Ammon's horn (tissue), 1 donor: ENCODE data around the gene SUSD5.
"Not testable (repeated sequence)": the region's sequence is repeated elsewhere in the genome, so short reads cannot be mapped to it uniquely, and the experiment has no call there.

Source experiments
- DNase-seq: peaks from one replicate; pipeline ENCODE4 v3.0.0-alpha.2; 2016; ENCODE audit warnings: low spot score

The SUSD5 gene

GRCh38 chr3:33194303-33194702, 24.3 kb downstream of the SUSD5 start:
- no peak for DNase-seq

DNA sequence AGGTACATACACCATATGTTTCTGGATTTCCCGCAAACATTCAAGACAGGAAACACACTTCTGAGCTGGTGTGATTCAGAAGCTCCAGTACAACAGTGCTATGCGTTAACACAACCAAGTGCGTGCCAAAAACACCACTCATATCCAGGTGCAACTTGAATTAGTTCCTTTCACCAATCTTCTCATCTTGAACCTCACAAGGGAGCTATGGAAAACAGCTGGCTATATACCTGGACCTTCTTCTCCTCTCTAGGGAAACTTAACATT, 31.3 kb downstream of the SUSD5 start:
- no peak for DNase-seq

GRCh38 chr3:33186524-33187367, 31.9 kb downstream of the SUSD5 start:
- DNase-seq: no peak

DNA sequence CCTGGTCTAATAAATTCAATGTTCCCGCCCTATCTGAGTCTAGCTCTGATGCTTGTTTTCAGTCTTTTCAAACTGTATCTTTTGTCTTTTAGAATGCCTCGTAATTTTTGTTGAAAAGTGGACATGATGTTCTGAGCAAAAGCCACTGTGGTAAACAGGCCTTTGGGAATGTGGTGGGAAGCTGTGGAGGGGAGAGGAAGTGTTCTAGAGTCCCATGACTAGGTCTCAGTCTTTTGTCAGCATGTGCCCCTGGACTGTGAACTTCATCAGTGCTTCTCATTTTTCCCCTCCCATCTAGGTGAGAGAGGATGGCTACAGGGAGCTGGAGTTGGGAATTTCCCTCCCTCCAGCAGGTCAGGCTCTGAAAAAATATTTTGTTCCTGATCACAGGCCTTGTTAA, 33.7 kb downstream of the SUSD5 start:
- DNase-seq: no peak

DNA sequence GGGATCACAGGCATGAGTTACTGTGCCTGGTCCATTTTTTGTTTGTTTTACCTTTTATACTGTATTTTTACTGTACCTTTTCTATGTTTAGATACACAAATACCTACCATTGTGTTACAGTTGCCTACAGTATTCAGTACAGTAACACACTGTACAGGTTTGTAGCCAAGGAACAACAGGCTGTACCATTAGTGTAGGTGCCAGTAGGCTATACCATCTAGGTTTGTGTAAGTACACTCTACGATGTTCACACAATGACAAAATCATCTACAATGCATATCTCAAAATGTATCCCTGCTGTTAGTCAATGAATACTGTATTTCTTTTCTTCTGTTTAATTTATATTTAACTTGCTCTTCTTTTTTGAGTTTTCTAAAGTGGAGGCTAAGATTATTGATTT, 37.0 kb downstream of the SUSD5 start:
- not testable (repeated sequence) for DNase-seq

- DNase-seq: no peak
These were observed 37.4 kb downstream of the SUSD5 start for GRCh38 chr3:33181229-33181628.

GRCh38 chr3:33179132-33179531, 39.5 kb downstream of the SUSD5 start:
- DNase-seq: no peak

DNA sequence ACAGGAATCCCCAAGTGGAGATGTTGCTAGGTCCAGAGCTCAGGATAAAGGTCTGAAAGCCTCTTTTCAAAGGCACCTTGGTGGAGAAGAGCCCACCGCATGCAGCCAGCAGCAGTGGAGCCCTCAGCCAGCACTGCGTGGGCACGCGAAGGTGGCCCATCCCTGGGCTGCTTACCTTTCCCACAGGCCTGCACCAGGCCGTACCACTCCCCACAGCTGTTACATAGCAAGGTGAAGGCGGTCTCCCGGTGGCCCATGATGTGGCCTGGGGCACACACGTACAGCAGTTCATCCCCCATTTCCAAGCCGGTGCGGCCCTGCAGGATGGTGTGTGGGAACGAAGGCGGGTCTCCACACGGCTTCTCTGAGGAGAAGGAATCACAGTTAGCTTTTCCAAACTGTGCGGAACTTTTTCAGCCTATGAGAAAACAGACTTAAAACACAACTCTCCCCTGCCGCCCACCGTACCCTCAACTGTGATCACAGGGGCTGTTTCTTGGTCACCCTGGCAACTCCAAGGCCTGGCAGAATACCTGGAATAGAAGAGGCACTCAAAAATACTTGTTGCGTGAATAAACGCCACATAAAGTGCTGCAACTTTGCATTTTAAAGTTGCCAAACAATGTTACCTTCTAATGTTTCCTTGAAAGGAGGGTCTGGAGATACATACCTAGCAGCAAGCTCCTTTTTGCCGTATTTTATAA, 43.7 kb downstream of the SUSD5 start:
- DNase-seq: no peak

DNA sequence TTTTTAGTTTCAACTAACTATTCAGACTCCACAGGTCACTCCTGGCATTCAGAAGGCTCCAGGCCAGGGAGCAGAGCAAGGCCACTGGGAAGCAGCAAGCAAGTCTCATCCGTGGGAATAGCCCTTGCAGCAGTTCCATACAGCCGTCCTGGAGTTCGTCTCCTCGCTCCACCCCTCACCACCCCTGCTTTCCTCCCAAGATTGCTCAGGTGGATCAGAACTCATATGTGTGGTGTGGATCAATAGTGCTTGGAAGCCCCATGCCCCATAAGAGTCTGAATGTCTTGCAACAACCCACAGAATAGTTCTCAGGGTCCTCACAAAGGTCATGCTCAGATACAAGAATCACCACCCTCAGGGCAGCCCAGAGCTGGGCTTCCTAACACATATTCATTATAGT, 44.5 kb downstream of the SUSD5 start:
- no peak for DNase-seq

GRCh38 chr3:33173672-33174071, 44.9 kb downstream of the SUSD5 start:
- DNase-seq: no peak

DNA sequence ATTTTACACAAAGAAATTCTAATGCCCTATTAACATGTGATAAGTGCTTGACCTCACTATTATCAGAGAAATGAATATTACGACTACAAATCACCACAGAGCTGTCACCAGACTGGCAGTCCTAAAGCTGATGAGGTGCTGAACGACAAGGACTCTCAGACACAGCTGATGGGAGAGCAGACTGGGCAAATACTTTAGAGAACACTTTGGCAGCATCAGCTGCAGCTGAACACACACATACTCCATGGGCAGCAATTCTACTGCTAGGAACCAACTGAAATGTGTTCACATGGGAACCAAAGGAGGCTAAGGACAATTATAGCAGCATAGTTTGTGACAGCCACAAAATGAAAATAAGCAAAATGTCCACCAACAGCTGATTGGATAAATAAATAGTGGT, 45.5 kb downstream of the SUSD5 start:
- DNase-seq: no peak

GRCh38 chr3:33171580-33171979, 47.0 kb downstream of the SUSD5 start:
- no peak for DNase-seq

- DNase-seq: no peak
These were observed 48.1 kb downstream of the SUSD5 start for GRCh38 chr3:33170531-33170930.

- DNase-seq: no peak
These were observed 50.8 kb downstream of the SUSD5 start for GRCh38 chr3:33167716-33168336.

DNA sequence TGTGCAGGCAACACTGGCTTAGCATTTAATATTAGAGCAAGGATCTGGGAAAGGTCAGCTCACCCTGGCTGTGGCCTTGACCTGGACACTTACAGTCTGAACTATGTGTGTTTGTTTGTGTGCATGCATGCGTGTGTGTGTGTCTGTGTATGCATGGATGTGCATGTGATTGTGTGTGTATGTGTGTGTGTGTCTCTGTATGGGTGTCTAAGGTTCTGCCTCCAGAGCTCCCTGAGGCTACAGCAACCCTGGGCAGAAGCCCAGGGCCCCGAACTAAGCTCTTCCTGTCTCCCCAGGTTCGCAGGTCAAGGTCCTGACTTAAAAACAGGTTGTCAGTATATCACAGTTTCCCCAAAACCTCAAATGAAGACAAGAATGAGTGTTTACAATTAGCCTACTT, 51.3 kb downstream of the SUSD5 start:
- no peak for DNase-seq

DNA sequence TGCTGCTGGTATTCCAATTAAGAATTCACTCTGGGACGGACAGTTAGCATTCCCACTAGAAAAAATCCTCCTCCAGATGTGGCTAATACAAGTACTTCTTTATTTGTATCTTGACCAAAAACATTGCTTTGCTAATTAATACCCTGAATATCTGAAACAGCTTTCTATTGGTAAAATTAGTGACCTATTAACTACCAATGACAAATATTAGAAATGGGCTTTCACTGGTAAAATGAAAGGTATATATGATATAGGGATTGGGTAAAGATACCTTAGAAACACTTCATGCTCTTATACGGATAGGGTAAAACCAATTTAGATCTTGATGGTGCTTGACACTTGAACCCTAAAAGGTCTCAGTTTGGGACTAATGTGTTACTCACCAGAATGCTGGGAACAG, 52.5 kb downstream of the SUSD5 start:
- no peak for DNase-seq

DNA sequence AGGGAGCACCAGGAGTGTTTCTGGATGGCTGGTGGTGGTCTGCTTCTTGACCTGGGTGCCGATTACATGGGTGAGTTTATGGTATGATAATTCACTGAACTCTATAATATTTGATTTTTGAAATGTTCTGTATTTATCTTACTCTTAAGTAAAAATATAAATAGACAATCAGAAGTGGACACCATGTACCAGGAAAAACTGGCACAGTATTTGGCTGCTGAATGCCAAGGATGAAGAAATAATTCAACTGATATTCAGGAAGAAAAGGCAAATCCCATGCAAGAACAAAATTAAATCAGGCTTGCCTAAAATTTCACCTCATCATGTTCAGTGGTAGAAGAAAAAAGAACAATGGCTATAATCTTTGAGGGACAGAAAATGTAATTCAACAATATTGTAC, 53.2 kb downstream of the SUSD5 start:
- DNase-seq: no peak

DNA sequence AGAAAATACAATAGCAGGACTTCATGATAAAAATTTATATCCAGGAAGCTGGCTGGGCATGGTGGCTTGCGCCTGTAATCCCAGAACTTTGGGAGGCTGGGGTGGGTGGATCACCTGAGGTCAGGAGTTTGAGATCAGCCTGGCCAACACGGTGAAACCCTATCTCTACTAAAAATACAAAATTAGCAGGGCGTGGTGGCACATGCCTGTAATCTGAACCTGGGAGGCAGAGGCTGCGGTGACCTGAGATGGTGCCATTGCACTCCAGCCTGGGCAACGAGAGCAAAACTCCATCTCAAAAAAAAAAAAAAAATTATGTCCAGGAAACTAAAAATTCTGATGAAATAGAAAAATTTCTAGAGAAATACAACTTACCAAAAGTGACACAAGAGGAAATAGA, 56.0 kb downstream of the SUSD5 start:
- not testable (repeated sequence) for DNase-seq

GRCh38 chr3:33159981-33160380, 58.6 kb downstream of the SUSD5 start:
- no peak for DNase-seq

- DNase-seq: no peak
These were observed 59.4 kb downstream of the SUSD5 start for GRCh38 chr3:33159234-33159633.

GRCh38 chr3:33155301-33155700, 63.3 kb downstream of the SUSD5 start:
- no peak for DNase-seq

DNA sequence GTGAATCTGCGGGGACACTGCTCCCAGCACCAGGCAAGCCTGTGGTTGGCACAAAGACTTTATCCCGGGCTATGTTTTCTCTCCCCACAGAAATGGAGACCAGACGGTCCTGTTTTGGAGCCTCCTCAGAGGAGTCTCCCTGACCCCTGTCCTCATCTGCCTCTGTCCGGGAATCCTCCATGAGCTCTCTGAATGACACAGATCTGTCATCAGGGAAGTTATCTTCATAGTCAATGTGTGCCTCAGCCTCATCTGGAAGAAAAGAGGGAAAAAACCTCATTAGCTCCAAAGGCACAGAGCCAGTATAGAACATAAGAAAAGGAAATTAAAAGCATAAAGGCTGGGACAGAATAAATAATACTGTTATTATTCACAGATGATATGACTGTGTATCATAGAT, 64.8 kb downstream of the SUSD5 start:
- no peak for DNase-seq
